GM23248 (cell line): ENCODE measurements around the gene IPO13. TPM values are rescaled to one million over a fixed set of nuclear protein-coding genes. Genes with fewer than 3 reads are reported as not detected.

Source experiments
- DNase-seq: peaks from one replicate; pipeline ENCODE4 v3.0.0-alpha.2; 2015
- H2AFZ ChIP-seq: fragments of 200-600 bp; sonication (generic); 2 replicates; pipeline ENCODE4 v1.6.1; 2016; ENCODE audit warnings: antibody characterized with exemption
- H3F3A ChIP-seq: fragments of 200-600 bp; sonication (generic); 2 replicates; pipeline ENCODE4 v1.6.1; 2016; ENCODE audit warnings: mild to moderate bottlenecking, antibody characterized with exemption, mixed run types; ENCODE audit not compliant: insufficient read depth
- H3K27ac ChIP-seq: fragments of 200-600 bp; sonication (generic); 2 replicates; pipeline ENCODE4 v1.5.1; 2016; ENCODE audit warnings: mild to moderate bottlenecking
- H3K27me3 ChIP-seq: fragments of 200-600 bp; sonication (generic); replicated peaks from 2 replicates; pipeline ENCODE4 v1.6.1; 2016; ENCODE audit warnings: mild to moderate bottlenecking; ENCODE audit not compliant: insufficient read depth
- H3K36me3 ChIP-seq: fragments of 200-600 bp; sonication (generic); 2 replicates; pipeline ENCODE4 v1.6.1; 2016; ENCODE audit warnings: low read depth, mild to moderate bottlenecking
- H3K4me1 ChIP-seq: fragments of 200-600 bp; sonication (generic); 2 replicates; pipeline ENCODE4 v1.6.1; 2016; ENCODE audit warnings: mild to moderate bottlenecking; ENCODE audit not compliant: insufficient read depth
- H3K4me2 ChIP-seq: fragments of 200-600 bp; sonication (generic); one replicate; pipeline ENCODE4 v1.6.1; 2016; ENCODE audit warnings: mild to moderate bottlenecking; ENCODE audit not compliant: unreplicated experiment
- H3K4me3 ChIP-seq: fragments of 200-600 bp; sonication (generic); 2 replicates; pipeline ENCODE4 v1.5.1; 2016; ENCODE audit warnings: mild to moderate bottlenecking
- H3K79me2 ChIP-seq: fragments of 200-600 bp; sonication (generic); 2 replicates; pipeline ENCODE4 v1.6.1; 2016; ENCODE audit warnings: mild to moderate bottlenecking; ENCODE audit not compliant: insufficient read depth
- H3K9ac ChIP-seq: fragments of 200-600 bp; sonication (generic); 2 replicates; pipeline ENCODE4 v1.6.1; 2016; ENCODE audit warnings: mild to moderate bottlenecking
- H3K9me2 ChIP-seq: fragments of 200-600 bp; sonication (generic); 2 replicates; pipeline ENCODE4 v1.6.1; 2016; ENCODE audit warnings: mixed run types, mild to moderate bottlenecking, moderate library complexity; ENCODE audit not compliant: insufficient read depth
- H3K9me3 ChIP-seq: fragments of 200-600 bp; sonication (generic); one replicate; pipeline ENCODE4 v1.6.1; 2017; ENCODE audit warnings: low read depth
- H4K20me1 ChIP-seq: fragments of 200-600 bp; sonication (generic); 2 replicates; pipeline ENCODE4 v1.6.0; 2016; ENCODE audit not compliant: insufficient read depth
- EZH2 ChIP-seq: fragments of 200-600 bp; sonication (generic); IDR thresholded peaks from 2 replicates; pipeline ENCODE4 v1.6.1; 2018; ENCODE audit warnings: antibody characterized with exemption, mild to moderate bottlenecking; ENCODE audit not compliant: insufficient read depth, poor library complexity, severe bottlenecking
- EZH2phosphoT487 ChIP-seq: fragments of 200-600 bp; sonication (generic); IDR thresholded peaks from 2 replicates; pipeline ENCODE4 v1.6.1; 2018; ENCODE audit warnings: antibody characterized with exemption, moderate library complexity, mild to moderate bottlenecking, low read depth; ENCODE audit not compliant: insufficient read depth
- WGBS, 2 experiments: methylation state at CpG; one replicate each; pipeline ENCODE4 v1.1.6; 2015 to 2017; ENCODE audit warnings: low lambda C conversion rate in 2 of 2, low coverage in 1 of 2; ENCODE audit errors: missing lambda C conversion rate in 2 of 2; 5-methylcytosine and 5-hydroxymethylcytosine counted together
- in situ Hi-C: fragments of 300-500 bp; cut with MboI; formaldehyde crosslinking; loops from 2 replicates; pipeline ENCODE4 v1.15.0; 2020
- polyA plus RNA-seq: library from polyadenylated mRNA; unstranded; fragments of >200 nt; fragmentation: Nextera tagmentation; extraction: Ambion mirVana; gene quantifications from 2 replicates; pipeline ENCODE4 v1.2.1, GENCODE V29; 2016
- total RNA-seq: library from RNA; depleted of rRNA; stranded (reverse); fragments of >200 nt; shearing (Covaris generic); gene quantifications from 2 replicates; pipeline ENCODE4 v1.2.3, GENCODE V29; 2014

IPO13 gene
- total and polyA plus RNA-seq, 2 experiments from 2014 or later, result 21.0 to 29.4 TPM

GRCh38 chr1:43982241-43982640, 35.5 kb downstream of the IPO13 start:
- Histone ChIP-seq H3K4me1 (peaks cover 28% of the 10 kb centered on the region), H3K36me3 (0 out of 2 replicates have a peak, but pooled peaks cover 12% of the 10 kb centered on the region), H2AFZ (no peak overlapping the region), H3K27me3 (no peaks in the 10 kb centered on the region), H3K79me2 (peaks cover 56% of the 10 kb centered on the region), H3F3A (peaks cover 19% of the 10 kb centered on the region), H3K9me3 (no peaks in the 10 kb centered on the region), H3K9ac (no peak overlapping the region), H4K20me1 (no peaks in the 10 kb centered on the region), H3K27ac (no peak overlapping the region), H3K4me3 (no peak overlapping the region), H3K4me2 (no peak overlapping the region), H3K9me2 (no peaks in the 10 kb centered on the region)
- no peak for DNase-seq
- TF ChIP-seq EZH2 (no peak), EZH2phosphoT487 (no peak)
- in situ Hi-C loops, result no loop called here
- WGBS, 2 experiments, result 94 to 95% methylated on average over 8 of the region's 8 CpGs

- Histone ChIP-seq H3K27me3 (no peaks in the 10 kb centered on the region), H3K9me2 (no peaks in the 10 kb centered on the region), H3F3A (peaks cover 13% of the 10 kb centered on the region), H3K36me3 (0 out of 2 replicates have a peak, but pooled peaks cover 6% of the 10 kb centered on the region), H3K9me3 (no peaks in the 10 kb centered on the region), H3K79me2 (peaks cover 51% of the 10 kb centered on the region), H3K4me1 (peaks cover 30% of the 10 kb centered on the region), H3K4me2 (no peak overlapping the region), H2AFZ (no peak overlapping the region), H3K4me3 (no peak overlapping the region), H3K9ac (no peak overlapping the region), H3K27ac (no peak overlapping the region), H4K20me1 (no peaks in the 10 kb centered on the region)
- TF ChIP-seq EZH2 (no peak), EZH2phosphoT487 (no peak)
- in situ Hi-C loops, result no loop called here
- DNase-seq, result no peak
- 89 to 92% methylated on average over 14 to 15 of the region's 15 CpGs for WGBS, 2 experiments
Observed at GRCh38 chr1:43982808-43983207, 36.1 kb downstream of the IPO13 start.

- peaks cover 29% of the 10 kb centered on the region for H3K4me1 ChIP-seq
- H2AFZ ChIP-seq, result no peak overlapping the region
- no peak for DNase-seq
- WGBS, 2 experiments, result 77 to 84% methylated on average over 12 of the region's 12 CpGs
- H3K36me3 ChIP-seq, result 0 out of 2 replicates have a peak, but pooled peaks cover 6% of the 10 kb centered on the region
- H3K9ac ChIP-seq, result no peak overlapping the region
- no peak overlapping the region for H3K4me3 ChIP-seq
- H3K9me2 ChIP-seq, result no peaks in the 10 kb centered on the region
- H3K79me2 ChIP-seq, result peaks cover 45% of the 10 kb centered on the region
- TF ChIP-seq EZH2phosphoT487 (no peak), EZH2 (no peak)
- H4K20me1 ChIP-seq, result no peaks in the 10 kb centered on the region
- no peaks in the 10 kb centered on the region for H3K9me3 ChIP-seq
- in situ Hi-C loops, result no loop called here
- peaks cover 13% of the 10 kb centered on the region for H3F3A ChIP-seq
- no peak overlapping the region for H3K4me2 ChIP-seq
- no peak overlapping the region for H3K27ac ChIP-seq
- no peaks in the 10 kb centered on the region for H3K27me3 ChIP-seq
Observed at GRCh38 chr1:43983253-43983899, 36.6 kb downstream of the IPO13 start.

GRCh38 chr1:43984855-43985254, 38.1 kb downstream of the IPO13 start:
- H3K9ac ChIP-seq, result no peak overlapping the region
- no peaks in the 10 kb centered on the region for H3K27me3 ChIP-seq
- DNase-seq, result no peak
- in situ Hi-C loops, result no loop called here
- no peak overlapping the region for H3K27ac ChIP-seq
- no peaks in the 10 kb centered on the region for H4K20me1 ChIP-seq
- peaks cover 24% of the 10 kb centered on the region for H3K4me1 ChIP-seq
- H3K9me2 ChIP-seq, result no peaks in the 10 kb centered on the region
- no peaks in the 10 kb centered on the region for H3K9me3 ChIP-seq
- peaks cover 35% of the 10 kb centered on the region for H3K79me2 ChIP-seq
- H3K36me3 ChIP-seq, result 0 out of 2 replicates have a peak, but pooled peaks cover 6% of the 10 kb centered on the region
- no peak overlapping the region for H3K4me2 ChIP-seq
- no peak for TF ChIP-seq EZH2phosphoT487
- no peak for TF ChIP-seq EZH2
- 80 to 85% methylated on average over 14 to 16 of the region's 16 CpGs for WGBS, 2 experiments
- no peak overlapping the region for H2AFZ ChIP-seq
- peaks cover 27% of the 10 kb centered on the region for H3F3A ChIP-seq
- H3K4me3 ChIP-seq, result no peak overlapping the region
